Tongue (tissue), 2 donors: Measurements from ENCODE around the gene GOLGA2. TPM values are rescaled to one million over a fixed set of nuclear protein-coding genes. Genes with fewer than 3 reads are reported as not detected.
"Not testable (repeated sequence)": the region's sequence is repeated elsewhere in the genome, so short reads cannot be mapped to it uniquely, and the experiment has no call there.

Experiments
- DNase-seq: peaks from one replicate; pipeline ENCODE4 v3.0.0-alpha.2; 2015
- total RNA-seq: library from RNA; depleted of rRNA; stranded (reverse); fragments of >200 nt; gene quantifications from one replicate; pipeline ENCODE4 v1.2.3, GENCODE V29; 2014

GOLGA2 gene
- total RNA-seq, 1 donor from 2014 or later = 134 TPM

- DNase-seq = no peak
These were observed 16.2 kb upstream of the GOLGA2 start for GRCh38 chr9:128292009-128292408.

GRCh38 chr9:128288273-128289004 is 12.6 kb upstream of the GOLGA2 start:
- no peak for DNase-seq

- DNase-seq = peak; percentile 82
These were observed 10.6 kb upstream of the GOLGA2 start for GRCh38 chr9:128286440-128286839.

GRCh38 chr9:128285033-128285784 is 9.4 kb upstream of the GOLGA2 start:
- no peak for DNase-seq

- DNase-seq = no peak
These were observed 6.7 kb upstream of the GOLGA2 start for GRCh38 chr9:128282500-128282899.

GRCh38 chr9:128280084-128280622 is 4.3 kb upstream of the GOLGA2 start:
- DNase-seq = no peak

- not testable (repeated sequence) for DNase-seq
These were observed 3.6 kb upstream of the GOLGA2 start for GRCh38 chr9:128279088-128280073.

- no peak for DNase-seq
These were observed 915 bp upstream of the GOLGA2 start for GRCh38 chr9:128276574-128277270.

- DNase-seq = peak; percentile 100
These were observed 284 bp upstream of the GOLGA2 start, which contains the start of gene SWI5 for GRCh38 chr9:128276008-128276573. Gene SWI5, plus strand, starts transcription at chr9:128276276.

- no peak for DNase-seq
These were observed 1.6 kb downstream of the GOLGA2 start for GRCh38 chr9:128274245-128274644.

GRCh38 chr9:128271512-128271911 is 4.3 kb downstream of the GOLGA2 start:
- no peak for DNase-seq

GRCh38 chr9:128271112-128271511 is 4.7 kb downstream of the GOLGA2 start:
- DNase-seq = no peak

GRCh38 chr9:128266868-128267590 is 8.8 kb downstream of the GOLGA2 start:
- no peak for DNase-seq

GRCh38 chr9:128265348-128265847 is 10.4 kb downstream of the GOLGA2 start:
- DNase-seq = no peak

- DNase-seq = no peak
These were observed 13.1 kb downstream of the GOLGA2 start for GRCh38 chr9:128262687-128263086.

- no peak for DNase-seq
These were observed 15.5 kb downstream of the GOLGA2 start for GRCh38 chr9:128260340-128260739.

GRCh38 chr9:128259156-128259555 is 16.7 kb downstream of the GOLGA2 start:
- no peak for DNase-seq

GRCh38 chr9:128258326-128258725 is 17.5 kb downstream of the GOLGA2 start:
- no peak for DNase-seq

- no peak for DNase-seq
These were observed 17.9 kb downstream of the GOLGA2 start for GRCh38 chr9:128257907-128258306.
